GM06990 (cell line): Measurements from ENCODE around the gene LRIT3.

Experiments used
- DNase-seq: peaks from one replicate; pipeline ENCODE4 v3.0.0-alpha.2; 2011; ENCODE audit not compliant: insufficient read length; ENCODE audit errors: extremely low read depth
- H3K27me3 ChIP-seq: replicated peaks from 2 replicates; pipeline ENCODE4 v1.6.0; 2011; ENCODE audit warnings: low read length; ENCODE audit not compliant: control insufficient read depth, insufficient read depth
- H3K36me3 ChIP-seq: 2 replicates; pipeline ENCODE4 v1.5.1; 2011; ENCODE audit warnings: low read length; ENCODE audit not compliant: control insufficient read depth, insufficient read depth
- H3K4me3 ChIP-seq: replicated peaks from 2 replicates; pipeline ENCODE4 v1.5.1; 2011; ENCODE audit warnings: low read depth, mild to moderate bottlenecking, control low read depth, low read length
- CTCF ChIP-seq: IDR thresholded peaks from 2 replicates; pipeline ENCODE4 v1.5.1; 2011; ENCODE audit warnings: low read length, control low read depth, mild to moderate bottlenecking, inconsistent platforms; ENCODE audit not compliant: insufficient read depth, poor library complexity, severe bottlenecking

The LRIT3 gene

GRCh38 chr4:109878355-109878754 lies 30.4 kb downstream of the LRIT3 start:
- H3K27me3 ChIP-seq = peaks cover 2% of the 10 kb centered on the region; the same call in 1 of the 2 replicates
- no peaks in the 10 kb centered on the region for H3K36me3 ChIP-seq
- TF ChIP-seq CTCF = no peak
- DNase-seq = no peak
- H3K4me3 ChIP-seq = no peak overlapping the region

- TF ChIP-seq CTCF = no peak
- Histone ChIP-seq H3K36me3 (no peaks in the 10 kb centered on the region), H3K27me3 (peaks cover 2% of the 10 kb centered on the region; the same call in 1 of the 2 replicates), H3K4me3 (no peak overlapping the region)
- DNase-seq = no peak
Measured at GRCh38 chr4:109879081-109879480, 31.2 kb downstream of the LRIT3 start.

- no peak for TF ChIP-seq CTCF
- Histone ChIP-seq H3K27me3 (peaks cover 2% of the 10 kb centered on the region; the same call in 1 of the 2 replicates), H3K4me3 (no peak overlapping the region), H3K36me3 (no peaks in the 10 kb centered on the region)
- no peak for DNase-seq
Measured at GRCh38 chr4:109879636-109880314, 31.9 kb downstream of the LRIT3 start.

GRCh38 chr4:109886303-109886702 lies 38.4 kb downstream of the LRIT3 start:
- Histone ChIP-seq H3K27me3 (no peaks in the 10 kb centered on the region), H3K36me3 (no peaks in the 10 kb centered on the region), H3K4me3 (no peak overlapping the region)
- TF ChIP-seq CTCF = no peak
- DNase-seq = no peak

GRCh38 chr4:109887071-109887470 lies 39.2 kb downstream of the LRIT3 start:
- Histone ChIP-seq H3K36me3 (no peaks in the 10 kb centered on the region), H3K4me3 (no peak overlapping the region), H3K27me3 (no peaks in the 10 kb centered on the region)
- TF ChIP-seq CTCF = no peak
- no peak for DNase-seq

- Histone ChIP-seq H3K4me3 (no peak overlapping the region), H3K27me3 (no peaks in the 10 kb centered on the region), H3K36me3 (no peaks in the 10 kb centered on the region)
- TF ChIP-seq CTCF = no peak
- no peak for DNase-seq
Measured at GRCh38 chr4:109890076-109890475, 42.2 kb downstream of the LRIT3 start.
